HG03565 (cell line): ENCODE measurements around the gene BMPER.
A peak's percentile ranks its signal among the peaks of the same experiment; 100 is the strongest.
"Not testable (repeated sequence)": the region's sequence is repeated elsewhere in the genome, so short reads cannot be mapped to it uniquely, and the experiment has no call there.

Experiments used
- ATAC-seq: cut with Tn5 transposase; IDR thresholded peaks from one replicate; pipeline ENCODE4 v1.9.1; 2021; ENCODE audit warnings: mild to moderate bottlenecking, moderate library complexity; ENCODE audit not compliant: unreplicated experiment

Gene BMPER

GRCh38 chr7:34163956-34164355, 258.6 kb downstream of the BMPER start:
- no peak for ATAC-seq

DNA sequence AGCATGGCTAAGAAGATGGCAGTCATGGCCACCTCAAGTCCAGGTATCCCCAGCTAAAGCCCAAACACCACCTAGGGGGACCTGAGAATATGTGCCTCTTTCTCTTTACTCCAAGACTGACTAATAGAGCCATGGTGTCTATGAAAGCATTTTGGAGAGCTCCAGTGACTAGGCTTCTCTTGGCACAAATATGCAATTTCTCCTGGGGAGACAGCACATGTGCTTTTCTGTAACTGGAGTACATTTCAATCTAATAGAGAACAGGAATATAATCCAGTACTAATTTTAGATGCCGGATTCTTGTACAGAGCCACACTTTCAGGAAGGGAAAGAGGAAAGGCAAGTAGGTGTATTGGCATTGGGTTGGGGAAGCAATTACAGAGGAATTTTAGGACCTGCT, 260.1 kb downstream of the BMPER start:
- no peak for ATAC-seq

DNA sequence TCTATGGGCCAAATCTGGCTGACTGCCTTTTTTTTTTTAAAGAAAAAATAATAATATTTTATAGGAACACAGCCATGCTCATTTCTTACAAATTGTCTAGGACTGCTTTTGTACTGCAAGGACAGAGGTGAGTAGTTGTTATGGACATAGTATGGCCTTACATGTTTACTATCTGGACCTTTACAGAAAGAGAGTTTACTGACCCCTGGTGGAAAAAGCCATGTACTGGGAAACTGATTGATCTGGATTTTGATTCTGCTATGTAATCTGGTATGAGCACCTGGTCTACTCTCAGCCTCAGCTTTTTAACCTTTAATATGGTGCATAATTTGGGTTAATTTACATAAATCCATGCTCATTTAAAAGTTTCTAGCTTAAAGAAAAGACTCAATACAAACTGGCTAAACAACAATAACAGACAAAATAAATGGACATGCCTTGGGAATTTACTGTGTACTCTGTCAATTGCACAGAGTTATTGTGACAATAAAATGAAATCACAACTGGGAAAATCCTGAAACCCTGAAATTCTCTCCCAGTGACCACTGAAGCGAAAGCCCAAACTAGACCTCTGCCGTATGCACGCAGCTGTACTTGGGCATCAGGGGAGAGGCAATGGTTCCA, 260.7 kb downstream of the BMPER start:
- ATAC-seq = peak; percentile 67

GRCh38 chr7:34168013-34168412, 262.7 kb downstream of the BMPER start:
- ATAC-seq = no peak

DNA sequence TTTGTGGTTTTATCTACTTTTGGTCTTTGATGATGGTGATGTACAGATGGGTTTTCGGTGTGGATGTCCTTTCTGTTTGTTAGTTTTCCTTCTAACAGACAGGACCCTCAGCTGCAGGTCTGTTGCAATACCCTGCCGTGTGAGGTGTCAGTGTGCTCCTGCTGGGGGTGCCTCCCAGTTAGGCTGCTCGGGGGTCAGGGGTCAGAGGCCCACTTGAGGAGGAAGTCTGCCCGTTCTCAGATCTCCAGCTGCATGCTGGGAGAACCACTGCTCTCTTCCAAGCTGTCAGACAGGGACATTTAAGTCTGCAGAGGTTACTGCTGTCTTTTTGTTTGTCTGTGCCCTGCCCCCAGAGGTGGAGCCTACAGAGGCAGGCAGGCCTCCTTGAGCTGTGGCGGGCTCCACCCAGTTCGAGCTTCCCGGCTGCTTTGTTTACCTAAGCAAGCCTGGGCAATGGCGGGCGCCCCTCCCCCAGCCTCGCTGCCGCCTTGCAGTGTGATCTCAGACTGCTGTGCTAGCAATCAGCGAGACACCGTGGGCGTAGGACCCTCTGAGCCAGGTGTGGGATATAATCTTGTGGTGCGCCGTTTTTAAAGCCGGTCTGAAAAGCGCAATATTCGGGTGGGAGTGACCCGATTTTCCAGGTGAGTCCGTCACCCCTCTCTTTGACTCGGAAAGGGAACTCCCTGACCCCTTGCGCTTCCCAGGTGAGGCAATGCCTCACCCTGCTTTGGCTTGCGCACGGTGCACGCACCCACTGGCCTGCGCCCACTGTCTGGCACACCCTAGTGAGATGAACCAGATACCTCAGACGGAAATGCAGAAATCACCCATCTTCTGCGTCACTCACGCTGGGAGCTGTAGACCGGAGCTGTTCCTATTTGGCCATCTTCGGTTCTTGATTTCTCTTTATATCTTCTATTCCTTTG, 269.6 kb downstream of the BMPER start:
- not testable (repeated sequence) for ATAC-seq

- ATAC-seq = no peak
These were observed 270.5 kb downstream of the BMPER start for GRCh38 chr7:34175837-34176236.

DNA sequence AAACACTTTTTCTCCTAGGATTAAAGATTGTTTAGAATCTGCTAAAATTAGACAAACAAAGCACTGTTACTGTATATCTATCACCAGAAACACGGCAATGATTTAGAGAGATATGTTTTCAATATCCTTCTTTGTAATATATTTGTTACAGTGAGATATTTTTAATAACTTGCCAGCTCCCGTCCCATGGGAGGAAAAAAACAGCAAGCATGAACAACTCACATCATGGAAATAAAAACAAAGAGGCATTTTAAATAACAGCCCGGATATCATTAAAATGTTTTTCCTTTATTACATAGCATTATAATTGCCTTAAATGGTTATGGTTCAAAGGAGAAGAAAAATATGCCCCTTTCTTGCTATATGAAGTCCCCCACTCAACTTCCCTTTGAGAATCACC, 272.1 kb downstream of the BMPER start:
- no peak for ATAC-seq

DNA sequence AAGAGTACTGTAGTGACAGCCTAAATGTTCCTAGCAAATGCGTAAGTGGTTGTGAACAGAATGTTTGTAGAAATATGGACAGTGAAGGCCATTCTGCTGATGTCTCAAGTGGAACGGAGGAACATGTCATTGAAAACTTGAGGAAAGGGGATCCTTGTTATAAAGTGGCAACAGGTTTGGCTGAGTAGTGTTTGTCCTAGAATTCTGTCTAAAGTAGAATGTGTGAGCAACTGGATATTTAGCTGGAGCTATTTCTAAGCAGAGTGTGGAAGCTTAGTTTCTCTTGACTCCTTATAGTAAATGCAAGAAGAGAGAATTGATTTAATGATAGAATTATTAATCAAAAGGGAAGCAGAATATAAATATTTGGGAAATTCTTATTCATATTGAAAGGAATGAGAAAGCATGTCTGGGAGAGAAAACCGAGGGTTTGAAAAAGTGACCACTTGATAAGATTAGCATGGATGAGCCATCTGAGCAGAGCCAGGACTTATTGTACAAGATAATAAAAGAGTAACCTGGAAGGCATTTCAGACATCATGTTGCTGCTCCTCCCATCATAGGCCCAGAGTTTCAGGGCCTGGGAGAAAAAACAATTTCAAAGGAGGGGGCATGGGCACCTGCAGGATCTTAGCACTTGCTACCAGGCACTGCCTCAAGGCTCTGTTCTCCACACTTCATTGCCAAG, 276.1 kb downstream of the BMPER start:
- no peak for ATAC-seq

DNA sequence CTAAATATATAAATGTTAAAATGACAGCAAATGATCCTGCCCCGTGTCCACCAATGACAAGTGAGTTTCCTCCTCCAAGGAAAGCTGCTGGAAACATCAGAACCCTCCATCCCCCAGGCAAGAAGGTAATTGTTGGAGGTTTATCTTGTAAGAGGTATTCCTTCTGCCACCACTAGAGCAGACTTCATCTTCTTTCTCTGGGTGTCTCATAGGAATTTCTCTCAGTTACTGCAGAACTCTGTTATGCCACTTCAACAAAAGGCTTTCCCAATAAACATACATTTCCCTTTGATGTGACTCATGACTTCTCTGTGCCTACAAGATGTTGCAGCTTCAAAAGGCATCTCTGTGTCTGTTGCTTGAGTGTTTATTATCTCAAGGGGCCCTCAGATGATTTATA, 279.1 kb downstream of the BMPER start:
- ATAC-seq = no peak

- no peak for ATAC-seq
These were observed 282.5 kb downstream of the BMPER start for GRCh38 chr7:34187798-34188307.

DNA sequence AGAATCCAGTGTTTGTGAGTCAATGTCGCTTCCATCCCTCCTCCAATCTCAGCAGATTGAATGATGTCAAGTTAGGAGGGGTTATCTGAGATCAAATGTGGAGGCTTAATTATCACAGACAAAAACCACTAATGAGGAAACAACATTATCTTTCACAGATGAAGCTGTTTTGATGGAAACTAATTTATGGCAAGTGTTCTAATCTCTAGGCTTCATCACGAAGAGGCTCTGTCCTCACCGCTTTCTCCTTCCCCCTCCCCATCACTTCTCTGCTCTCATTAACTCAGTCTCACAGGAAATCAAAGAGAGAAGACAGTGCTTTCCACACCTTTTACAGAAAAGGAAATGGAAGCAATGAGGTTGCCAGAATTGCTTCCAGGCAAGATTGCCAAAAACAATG, 283.7 kb downstream of the BMPER start:
- ATAC-seq = no peak

- no peak for ATAC-seq
These were observed 285.0 kb downstream of the BMPER start for GRCh38 chr7:34190299-34190698.

- no peak for ATAC-seq
These were observed 285.8 kb downstream of the BMPER start for GRCh38 chr7:34191162-34191561.

- no peak for ATAC-seq
These were observed 286.6 kb downstream of the BMPER start for GRCh38 chr7:34191771-34192479.

- no peak for ATAC-seq
These were observed 287.6 kb downstream of the BMPER start for GRCh38 chr7:34192906-34193305.

DNA sequence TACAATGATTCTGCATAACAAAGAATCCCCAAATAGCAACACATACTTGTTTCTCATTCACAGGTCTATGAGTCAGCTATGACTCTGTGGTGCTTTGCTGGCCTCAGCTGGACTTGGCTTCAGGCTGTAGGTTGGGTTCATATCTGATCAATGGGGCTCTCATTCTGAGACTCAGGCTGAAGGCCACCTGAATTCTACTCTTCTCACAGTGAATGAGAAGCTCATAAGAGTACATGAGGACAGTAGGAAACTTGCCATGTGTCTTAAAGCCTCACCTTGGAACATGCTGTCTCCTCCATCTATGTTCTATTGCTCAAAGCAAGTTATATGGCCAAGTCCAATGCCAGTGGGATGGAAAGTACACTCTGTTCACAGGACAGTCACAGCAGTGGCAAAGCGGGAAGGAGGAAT, 292.9 kb downstream of the BMPER start:
- ATAC-seq = no peak
